OCI-LY3 (cell line): ENCODE measurements around the gene CFAP68.

Experiments used
- CTCF ChIP-seq: fragments of 200-600, 300-600 bp; sonication (generic); IDR thresholded peaks from 2 replicates; pipeline ENCODE4 v1.5.1; 2014; ENCODE audit warnings: antibody characterized with exemption, low read length, low read depth
- EZH2phosphoT487 ChIP-seq: fragments of 200-600 bp; shearing (Covaris generic); IDR thresholded peaks from 2 replicates; pipeline ENCODE4 v1.6.1; 2018; ENCODE audit warnings: antibody characterized with exemption, mixed run types, low read depth

GRCh38 chr11:111913997-111914396 lies 34.7 kb downstream of the CFAP68 start:
- TF ChIP-seq CTCF, result no peak
- no peak for TF ChIP-seq EZH2phosphoT487
